ENCODE data around the gene CARMIL1. TPM values are rescaled to one million over a fixed set of nuclear protein-coding genes. Genes with fewer than 3 reads are reported as not detected.

The CARMIL1 gene
- total RNA-seq, 1 donor from 2014 or later, result 11.8 TPM

- no peak overlapping the region for H3K27ac Mint-ChIP-seq
- H3K36me3 Mint-ChIP-seq, result no peaks in the 10 kb centered on the region
- H3K9me3 Mint-ChIP-seq, result peaks cover 7% of the 10 kb centered on the region
- no peak for DNase-seq (ENCODE audit: extremely low spot score, unreplicated experiment)
- peaks cover 32% of the 10 kb centered on the region for H3K27me3 Mint-ChIP-seq
- TF ChIP-seq, protein P1, sequence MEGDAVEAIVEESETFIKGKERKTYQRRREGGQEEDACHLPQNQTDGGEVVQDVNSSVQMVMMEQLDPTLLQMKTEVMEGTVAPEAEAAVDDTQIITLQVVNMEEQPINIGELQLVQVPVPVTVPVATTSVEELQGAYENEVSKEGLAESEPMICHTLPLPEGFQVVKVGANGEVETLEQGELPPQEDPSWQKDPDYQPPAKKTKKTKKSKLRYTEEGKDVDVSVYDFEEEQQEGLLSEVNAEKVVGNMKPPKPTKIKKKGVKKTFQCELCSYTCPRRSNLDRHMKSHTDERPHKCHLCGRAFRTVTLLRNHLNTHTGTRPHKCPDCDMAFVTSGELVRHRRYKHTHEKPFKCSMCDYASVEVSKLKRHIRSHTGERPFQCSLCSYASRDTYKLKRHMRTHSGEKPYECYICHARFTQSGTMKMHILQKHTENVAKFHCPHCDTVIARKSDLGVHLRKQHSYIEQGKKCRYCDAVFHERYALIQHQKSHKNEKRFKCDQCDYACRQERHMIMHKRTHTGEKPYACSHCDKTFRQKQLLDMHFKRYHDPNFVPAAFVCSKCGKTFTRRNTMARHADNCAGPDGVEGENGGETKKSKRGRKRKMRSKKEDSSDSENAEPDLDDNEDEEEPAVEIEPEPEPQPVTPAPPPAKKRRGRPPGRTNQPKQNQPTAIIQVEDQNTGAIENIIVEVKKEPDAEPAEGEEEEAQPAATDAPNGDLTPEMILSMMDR (conservative IDR thresholded peaks at IDR 0.05), result no peak
- no peak overlapping the region for H3K4me3 Mint-ChIP-seq
- peaks cover 7% of the 10 kb centered on the region for H3K4me1 Mint-ChIP-seq (ENCODE audit: unreplicated experiment)
Observed at GRCh38 chr6:25239059-25239458, 40.1 kb upstream of the CARMIL1 start.

- Mint-ChIP-seq H3K36me3 (no peaks in the 10 kb centered on the region), H3K27me3 (peaks cover 32% of the 10 kb centered on the region), H3K4me3 (no peak overlapping the region), H3K27ac (no peak overlapping the region), H3K4me1 (ENCODE audit: unreplicated experiment) (peaks cover 7% of the 10 kb centered on the region), H3K9me3 (peaks cover 7% of the 10 kb centered on the region)
- TF ChIP-seq, protein P1 (conservative IDR thresholded peaks at IDR 0.05), result no peak
- no peak for DNase-seq (ENCODE audit: extremely low spot score, unreplicated experiment)
Observed at GRCh38 chr6:25239498-25239897, 39.7 kb upstream of the CARMIL1 start.

GRCh38 chr6:25242567-25242966 lies 36.6 kb upstream of the CARMIL1 start:
- Mint-ChIP-seq H3K9me3 (peaks cover 7% of the 10 kb centered on the region), H3K27me3 (peaks cover 29% of the 10 kb centered on the region), H3K27ac (no peak overlapping the region), H3K4me1 (ENCODE audit: unreplicated experiment) (peaks cover 2% of the 10 kb centered on the region), H3K4me3 (no peak overlapping the region), H3K36me3 (no peaks in the 10 kb centered on the region)
- TF ChIP-seq, protein P1 (conservative IDR thresholded peaks at IDR 0.05), result no peak
- DNase-seq (ENCODE audit: extremely low spot score, unreplicated experiment), result no peak

DNA sequence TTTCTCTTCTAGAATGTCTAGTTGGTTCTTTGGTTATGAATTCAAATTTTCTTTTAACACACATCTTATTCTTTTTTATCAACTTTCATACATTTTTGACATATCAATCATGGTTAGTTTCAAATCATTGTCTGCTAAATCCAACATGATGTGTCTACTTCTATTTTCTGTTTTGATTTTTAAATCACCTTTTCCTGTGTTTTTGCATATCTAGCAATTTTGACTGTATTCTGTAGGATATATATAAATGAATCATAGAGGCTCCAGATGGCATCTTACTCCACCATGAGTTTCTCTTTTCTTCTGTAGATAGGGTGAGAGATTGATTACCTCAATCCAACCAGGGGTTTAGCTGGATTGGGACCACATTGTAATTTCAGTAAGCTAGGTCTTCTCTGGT lies 34.3 kb upstream of the CARMIL1 start:
- Mint-ChIP-seq H3K27me3 (peaks cover 27% of the 10 kb centered on the region), H3K4me1 (ENCODE audit: unreplicated experiment) (no peaks in the 10 kb centered on the region), H3K36me3 (no peaks in the 10 kb centered on the region), H3K9me3 (peaks cover 7% of the 10 kb centered on the region), H3K27ac (no peak overlapping the region), H3K4me3 (no peak overlapping the region)
- TF ChIP-seq, protein P1 (conservative IDR thresholded peaks at IDR 0.05), result no peak
- no peak for DNase-seq (ENCODE audit: extremely low spot score, unreplicated experiment)

DNA sequence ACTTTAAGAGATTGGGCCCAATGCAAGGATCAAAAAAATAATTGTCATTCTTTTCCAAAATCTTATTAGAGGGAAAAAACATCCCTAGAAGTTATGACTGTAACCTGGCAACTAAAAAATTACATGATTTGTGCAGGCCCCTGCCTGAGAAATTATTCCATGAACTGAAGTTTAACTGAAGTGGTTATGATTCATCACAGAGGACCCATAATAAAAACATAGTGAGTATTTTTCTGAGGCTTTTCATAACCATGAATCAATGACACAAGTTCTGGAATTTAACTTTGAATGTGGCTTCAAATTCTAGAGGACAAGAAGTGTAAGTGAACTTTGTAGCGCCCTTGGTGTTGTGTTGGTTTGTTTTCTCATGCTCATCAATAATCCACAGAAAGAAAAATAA lies 31.1 kb upstream of the CARMIL1 start:
- Mint-ChIP-seq H3K27me3 (peaks cover 23% of the 10 kb centered on the region), H3K4me3 (no peak overlapping the region), H3K36me3 (no peaks in the 10 kb centered on the region), H3K27ac (no peak overlapping the region), H3K4me1 (ENCODE audit: unreplicated experiment) (peaks cover 5% of the 10 kb centered on the region), H3K9me3 (no peaks in the 10 kb centered on the region)
- TF ChIP-seq, protein P1 (conservative IDR thresholded peaks at IDR 0.05), result no peak
- DNase-seq (ENCODE audit: extremely low spot score, unreplicated experiment), result no peak

GRCh38 chr6:25249133-25249532 lies 30.0 kb upstream of the CARMIL1 start:
- Mint-ChIP-seq H3K36me3 (no peaks in the 10 kb centered on the region), H3K27me3 (peaks cover 27% of the 10 kb centered on the region), H3K27ac (no peak overlapping the region), H3K4me3 (no peak overlapping the region), H3K4me1 (ENCODE audit: unreplicated experiment) (peaks cover 5% of the 10 kb centered on the region), H3K9me3 (no peaks in the 10 kb centered on the region)
- TF ChIP-seq, protein P1 (conservative IDR thresholded peaks at IDR 0.05), result no peak
- no peak for DNase-seq (ENCODE audit: extremely low spot score, unreplicated experiment)

Measured in type B pancreatic cell (in vitro differentiated cells).